HepG2 (cell line): Measurements from ENCODE around the gene XRCC2.

Experiments used
- ASH2L ChIP-seq: fragments of 300-600, 200-600 bp; sonication (generic); IDR thresholded peaks from 2 replicates; pipeline ENCODE4 v1.7.0; 2017; ENCODE audit warnings: low read depth, mild to moderate bottlenecking, moderate library complexity, mixed read lengths, low read length; ENCODE audit not compliant: insufficient read length
- EZH2 ChIP-seq: conservative IDR thresholded peaks from 2 replicates; pipeline ENCODE4 v1.6.1; 2012; ENCODE audit warnings: mild to moderate bottlenecking, low read depth, low read length, moderate library complexity
- PHF21A ChIP-seq: sonication (generic); formaldehyde crosslinking; IDR thresholded peaks from 2 replicates; pipeline ENCODE4 v1.5.0; 2020; ENCODE audit warnings: mild to moderate bottlenecking, missing genetic modification reagents
- POLR2A ChIP-seq, 2 experiments: IDR thresholded peaks; 2 replicates each; pipeline ENCODE4 v1.6.1; 2011; ENCODE audit warnings: low read depth in 2 of 2, low read length in 2 of 2, mild to moderate bottlenecking in 1 of 2, moderate library complexity in 1 of 2; ENCODE audit not compliant: insufficient read depth in 1 of 2
- POLR2AphosphoS5 ChIP-seq: IDR thresholded peaks from 2 replicates; pipeline ENCODE4 v1.6.1; 2012; ENCODE audit warnings: low read depth, low read length
- ZNF569 ChIP-seq: sonication (generic); formaldehyde crosslinking; IDR thresholded peaks from 2 replicates; pipeline ENCODE4 v1.5.0; 2020; ENCODE audit warnings: mild to moderate bottlenecking, missing genetic modification reagents, moderate library complexity, borderline replicate concordance
- ZSCAN20 ChIP-seq: sonication (generic); formaldehyde crosslinking; IDR thresholded peaks from 2 replicates; pipeline ENCODE4 v1.4.0; 2020; ENCODE audit warnings: missing genetic modification reagents, mild to moderate bottlenecking, borderline replicate concordance
- TF ChIP-seq, protein P1 (sequence below): sonication (generic); formaldehyde crosslinking; IDR thresholded peaks from 2 replicates; pipeline ENCODE4 v1.5.0; 2020; ENCODE audit warnings: mild to moderate bottlenecking, missing genetic modification reagents, moderate library complexity
- TF ChIP-seq, protein P2 (sequence below): sonication (generic); formaldehyde crosslinking; IDR thresholded peaks from 2 replicates; pipeline ENCODE4 v1.8.1; 2022; ENCODE audit warnings: mild to moderate bottlenecking, missing genetic modification reagents
- TF ChIP-seq, protein P3 (sequence below): IDR thresholded peaks from 2 replicates; pipeline ENCODE4 v1.6.1; 2012; ENCODE audit warnings: inconsistent platforms
- TF ChIP-seq, protein P4 (sequence below): sonication (generic); formaldehyde crosslinking; IDR thresholded peaks from 2 replicates; pipeline ENCODE4 v1.4.0; 2020; ENCODE audit warnings: missing genetic modification reagents
- TF ChIP-seq, protein P5 (sequence below): sonication (generic); formaldehyde crosslinking; IDR thresholded peaks from 2 replicates; pipeline ENCODE4 v1.5.0; 2020; ENCODE audit warnings: mild to moderate bottlenecking, missing genetic modification reagents
- TF ChIP-seq, protein P6 (sequence below): sonication (generic); formaldehyde crosslinking; IDR thresholded peaks from 2 replicates; pipeline ENCODE4 v1.4.0; 2020; ENCODE audit warnings: low read depth, mild to moderate bottlenecking, missing genetic modification reagents
- TF ChIP-seq, protein P7 (sequence below): sonication (generic); formaldehyde crosslinking; IDR thresholded peaks from 2 replicates; pipeline ENCODE4 v1.4.0; 2020; ENCODE audit warnings: missing genetic modification reagents

DNA sequence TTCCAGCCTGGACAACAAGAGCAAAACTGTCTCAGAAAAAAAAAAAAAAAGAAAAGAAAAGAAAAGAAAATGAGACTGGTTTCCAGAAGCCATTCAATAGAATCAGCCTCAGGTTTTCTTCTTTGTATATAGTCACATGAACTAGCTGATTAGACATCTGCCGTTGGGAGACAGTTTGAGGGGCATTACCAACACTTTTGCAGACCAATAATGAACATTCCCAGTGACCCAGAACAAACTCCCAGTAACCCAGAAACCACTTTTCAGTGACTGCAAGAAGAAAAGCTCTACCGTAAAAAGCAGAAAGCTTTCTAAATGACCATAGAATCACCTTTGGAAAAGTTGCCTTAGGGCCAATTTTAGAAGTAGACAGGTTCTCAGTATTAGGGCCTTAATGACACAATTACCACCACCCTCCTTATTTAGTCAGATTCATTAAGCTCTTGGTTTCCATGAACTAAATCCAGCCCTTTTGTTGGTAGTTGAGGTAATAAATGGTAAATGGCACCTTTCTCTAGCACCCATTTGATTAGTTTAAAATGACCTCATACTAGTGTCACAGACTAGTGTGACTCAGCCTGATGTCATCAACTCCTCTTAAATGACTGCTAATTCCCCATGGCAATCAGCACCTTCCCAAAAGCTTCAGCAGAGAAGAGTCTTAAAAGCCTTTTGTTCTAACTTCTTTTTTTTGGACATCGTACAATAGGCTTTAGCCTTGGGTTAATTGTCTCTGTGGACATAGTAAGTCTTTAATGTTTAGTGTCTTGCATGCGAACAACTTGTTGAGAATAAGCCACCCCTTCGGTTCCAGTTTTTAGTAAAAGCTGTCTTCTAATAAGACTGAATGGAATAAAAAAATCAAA lies 33.6 kb upstream of the XRCC2 start:
- TF ChIP-seq POLR2AphosphoS5 (no peak), EZH2 (no peak), ZSCAN20 (no peak), POLR2A (IDR thresholded peaks at IDR 0.05; ENCODE audit: insufficient read depth in 1 of 2, low read depth in 2 of 2, low read length in 2 of 2) (no peak), ASH2L (no peak), ZNF569 (CRISPR knock-in tag) (no peak), PHF21A (CRISPR knock-in tag) (no peak)
- TF ChIP-seq, protein P1, sequence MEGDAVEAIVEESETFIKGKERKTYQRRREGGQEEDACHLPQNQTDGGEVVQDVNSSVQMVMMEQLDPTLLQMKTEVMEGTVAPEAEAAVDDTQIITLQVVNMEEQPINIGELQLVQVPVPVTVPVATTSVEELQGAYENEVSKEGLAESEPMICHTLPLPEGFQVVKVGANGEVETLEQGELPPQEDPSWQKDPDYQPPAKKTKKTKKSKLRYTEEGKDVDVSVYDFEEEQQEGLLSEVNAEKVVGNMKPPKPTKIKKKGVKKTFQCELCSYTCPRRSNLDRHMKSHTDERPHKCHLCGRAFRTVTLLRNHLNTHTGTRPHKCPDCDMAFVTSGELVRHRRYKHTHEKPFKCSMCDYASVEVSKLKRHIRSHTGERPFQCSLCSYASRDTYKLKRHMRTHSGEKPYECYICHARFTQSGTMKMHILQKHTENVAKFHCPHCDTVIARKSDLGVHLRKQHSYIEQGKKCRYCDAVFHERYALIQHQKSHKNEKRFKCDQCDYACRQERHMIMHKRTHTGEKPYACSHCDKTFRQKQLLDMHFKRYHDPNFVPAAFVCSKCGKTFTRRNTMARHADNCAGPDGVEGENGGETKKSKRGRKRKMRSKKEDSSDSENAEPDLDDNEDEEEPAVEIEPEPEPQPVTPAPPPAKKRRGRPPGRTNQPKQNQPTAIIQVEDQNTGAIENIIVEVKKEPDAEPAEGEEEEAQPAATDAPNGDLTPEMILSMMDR (CRISPR knock-in tag), result no peak
- TF ChIP-seq, protein P2, sequence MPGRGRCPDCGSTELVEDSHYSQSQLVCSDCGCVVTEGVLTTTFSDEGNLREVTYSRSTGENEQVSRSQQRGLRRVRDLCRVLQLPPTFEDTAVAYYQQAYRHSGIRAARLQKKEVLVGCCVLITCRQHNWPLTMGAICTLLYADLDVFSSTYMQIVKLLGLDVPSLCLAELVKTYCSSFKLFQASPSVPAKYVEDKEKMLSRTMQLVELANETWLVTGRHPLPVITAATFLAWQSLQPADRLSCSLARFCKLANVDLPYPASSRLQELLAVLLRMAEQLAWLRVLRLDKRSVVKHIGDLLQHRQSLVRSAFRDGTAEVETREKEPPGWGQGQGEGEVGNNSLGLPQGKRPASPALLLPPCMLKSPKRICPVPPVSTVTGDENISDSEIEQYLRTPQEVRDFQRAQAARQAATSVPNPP (CRISPR knock-in tag), result no peak
- TF ChIP-seq, protein P3, sequence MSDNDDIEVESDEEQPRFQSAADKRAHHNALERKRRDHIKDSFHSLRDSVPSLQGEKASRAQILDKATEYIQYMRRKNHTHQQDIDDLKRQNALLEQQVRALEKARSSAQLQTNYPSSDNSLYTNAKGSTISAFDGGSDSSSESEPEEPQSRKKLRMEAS, result no peak
- TF ChIP-seq, protein P4, sequence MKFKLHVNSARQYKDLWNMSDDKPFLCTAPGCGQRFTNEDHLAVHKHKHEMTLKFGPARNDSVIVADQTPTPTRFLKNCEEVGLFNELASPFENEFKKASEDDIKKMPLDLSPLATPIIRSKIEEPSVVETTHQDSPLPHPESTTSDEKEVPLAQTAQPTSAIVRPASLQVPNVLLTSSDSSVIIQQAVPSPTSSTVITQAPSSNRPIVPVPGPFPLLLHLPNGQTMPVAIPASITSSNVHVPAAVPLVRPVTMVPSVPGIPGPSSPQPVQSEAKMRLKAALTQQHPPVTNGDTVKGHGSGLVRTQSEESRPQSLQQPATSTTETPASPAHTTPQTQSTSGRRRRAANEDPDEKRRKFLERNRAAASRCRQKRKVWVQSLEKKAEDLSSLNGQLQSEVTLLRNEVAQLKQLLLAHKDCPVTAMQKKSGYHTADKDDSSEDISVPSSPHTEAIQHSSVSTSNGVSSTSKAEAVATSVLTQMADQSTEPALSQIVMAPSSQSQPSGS (CRISPR knock-in tag), result no peak
- TF ChIP-seq, protein P5, sequence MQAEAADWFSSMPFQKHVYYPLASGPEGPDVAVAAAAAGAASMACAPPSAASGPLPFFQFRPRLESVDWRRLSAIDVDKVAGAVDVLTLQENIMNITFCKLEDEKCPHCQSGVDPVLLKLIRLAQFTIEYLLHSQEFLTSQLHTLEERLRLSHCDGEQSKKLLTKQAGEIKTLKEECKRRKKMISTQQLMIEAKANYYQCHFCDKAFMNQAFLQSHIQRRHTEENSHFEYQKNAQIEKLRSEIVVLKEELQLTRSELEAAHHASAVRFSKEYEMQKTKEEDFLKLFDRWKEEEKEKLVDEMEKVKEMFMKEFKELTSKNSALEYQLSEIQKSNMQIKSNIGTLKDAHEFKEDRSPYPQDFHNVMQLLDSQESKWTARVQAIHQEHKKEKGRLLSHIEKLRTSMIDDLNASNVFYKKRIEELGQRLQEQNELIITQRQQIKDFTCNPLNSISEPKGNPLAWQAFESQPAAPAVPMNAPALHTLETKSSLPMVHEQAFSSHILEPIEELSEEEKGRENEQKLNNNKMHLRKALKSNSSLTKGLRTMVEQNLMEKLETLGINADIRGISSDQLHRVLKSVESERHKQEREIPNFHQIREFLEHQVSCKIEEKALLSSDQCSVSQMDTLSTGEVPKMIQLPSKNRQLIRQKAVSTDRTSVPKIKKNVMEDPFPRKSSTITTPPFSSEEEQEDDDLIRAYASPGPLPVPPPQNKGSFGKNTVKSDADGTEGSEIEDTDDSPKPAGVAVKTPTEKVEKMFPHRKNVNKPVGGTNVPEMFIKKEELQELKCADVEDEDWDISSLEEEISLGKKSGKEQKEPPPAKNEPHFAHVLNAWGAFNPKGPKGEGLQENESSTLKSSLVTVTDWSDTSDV (CRISPR knock-in tag), result no peak
- TF ChIP-seq, protein P6, sequence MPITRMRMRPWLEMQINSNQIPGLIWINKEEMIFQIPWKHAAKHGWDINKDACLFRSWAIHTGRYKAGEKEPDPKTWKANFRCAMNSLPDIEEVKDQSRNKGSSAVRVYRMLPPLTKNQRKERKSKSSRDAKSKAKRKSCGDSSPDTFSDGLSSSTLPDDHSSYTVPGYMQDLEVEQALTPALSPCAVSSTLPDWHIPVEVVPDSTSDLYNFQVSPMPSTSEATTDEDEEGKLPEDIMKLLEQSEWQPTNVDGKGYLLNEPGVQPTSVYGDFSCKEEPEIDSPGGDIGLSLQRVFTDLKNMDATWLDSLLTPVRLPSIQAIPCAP (CRISPR knock-in tag), result no peak
- TF ChIP-seq, protein P7, sequence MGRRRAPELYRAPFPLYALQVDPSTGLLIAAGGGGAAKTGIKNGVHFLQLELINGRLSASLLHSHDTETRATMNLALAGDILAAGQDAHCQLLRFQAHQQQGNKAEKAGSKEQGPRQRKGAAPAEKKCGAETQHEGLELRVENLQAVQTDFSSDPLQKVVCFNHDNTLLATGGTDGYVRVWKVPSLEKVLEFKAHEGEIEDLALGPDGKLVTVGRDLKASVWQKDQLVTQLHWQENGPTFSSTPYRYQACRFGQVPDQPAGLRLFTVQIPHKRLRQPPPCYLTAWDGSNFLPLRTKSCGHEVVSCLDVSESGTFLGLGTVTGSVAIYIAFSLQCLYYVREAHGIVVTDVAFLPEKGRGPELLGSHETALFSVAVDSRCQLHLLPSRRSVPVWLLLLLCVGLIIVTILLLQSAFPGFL (CRISPR knock-in tag), result no peak
